ENCODE measurements around the gene MPPED1.

Gene MPPED1

DNA sequence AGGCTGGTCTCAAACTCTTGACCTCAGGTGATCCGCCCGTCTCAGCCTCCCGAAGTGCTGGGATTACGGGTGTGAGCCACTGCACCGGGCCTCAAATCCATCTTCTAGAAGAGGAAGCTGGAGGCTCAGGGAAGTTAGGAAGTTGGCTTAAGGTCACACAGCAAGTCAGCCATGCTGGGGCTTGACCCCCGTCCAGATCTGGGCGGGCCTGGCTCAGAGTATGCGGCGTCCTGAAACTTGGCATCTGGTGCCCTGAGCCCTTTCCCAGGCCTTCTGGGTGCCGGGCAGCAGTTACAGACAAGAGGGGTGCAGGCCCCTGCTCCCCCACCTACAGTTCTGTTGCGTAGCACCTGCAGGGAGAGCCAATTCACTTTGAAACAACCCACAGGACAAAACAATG lies 11.2 kb downstream of the MPPED1 start:
- no peaks in the 10 kb centered on the region for H3K27me3 ChIP-seq (ENCODE audit: low read length)
- TF ChIP-seq EZH2phosphoT487 (conservative IDR thresholded peaks at IDR 0.05; ENCODE audit: low read length) = no peak
- TF ChIP-seq, protein P1, sequence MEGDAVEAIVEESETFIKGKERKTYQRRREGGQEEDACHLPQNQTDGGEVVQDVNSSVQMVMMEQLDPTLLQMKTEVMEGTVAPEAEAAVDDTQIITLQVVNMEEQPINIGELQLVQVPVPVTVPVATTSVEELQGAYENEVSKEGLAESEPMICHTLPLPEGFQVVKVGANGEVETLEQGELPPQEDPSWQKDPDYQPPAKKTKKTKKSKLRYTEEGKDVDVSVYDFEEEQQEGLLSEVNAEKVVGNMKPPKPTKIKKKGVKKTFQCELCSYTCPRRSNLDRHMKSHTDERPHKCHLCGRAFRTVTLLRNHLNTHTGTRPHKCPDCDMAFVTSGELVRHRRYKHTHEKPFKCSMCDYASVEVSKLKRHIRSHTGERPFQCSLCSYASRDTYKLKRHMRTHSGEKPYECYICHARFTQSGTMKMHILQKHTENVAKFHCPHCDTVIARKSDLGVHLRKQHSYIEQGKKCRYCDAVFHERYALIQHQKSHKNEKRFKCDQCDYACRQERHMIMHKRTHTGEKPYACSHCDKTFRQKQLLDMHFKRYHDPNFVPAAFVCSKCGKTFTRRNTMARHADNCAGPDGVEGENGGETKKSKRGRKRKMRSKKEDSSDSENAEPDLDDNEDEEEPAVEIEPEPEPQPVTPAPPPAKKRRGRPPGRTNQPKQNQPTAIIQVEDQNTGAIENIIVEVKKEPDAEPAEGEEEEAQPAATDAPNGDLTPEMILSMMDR (IDR thresholded peaks at IDR 0.05; ENCODE audit: insufficient read depth, low read length, poor library complexity, severe bottlenecking) = no peak

DNA sequence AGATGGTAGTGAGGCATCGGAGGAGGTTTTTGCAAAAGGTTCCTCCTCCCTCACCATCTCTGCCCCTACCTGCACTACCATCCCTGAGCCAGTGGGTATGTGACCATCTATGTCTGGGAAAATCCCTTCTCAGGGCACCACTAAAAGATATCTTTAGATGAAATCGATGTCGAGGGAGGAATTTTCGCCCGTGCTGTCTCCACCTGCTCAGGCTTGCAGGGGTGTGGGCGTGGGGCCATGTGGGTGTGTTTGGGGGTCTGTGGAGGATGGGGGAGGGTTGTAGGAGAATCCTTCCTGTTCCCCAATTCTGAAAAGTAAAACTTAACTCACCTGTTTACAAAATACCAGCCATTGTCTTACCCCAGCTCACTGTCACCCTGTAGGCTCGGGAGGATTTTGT lies 12.4 kb downstream of the MPPED1 start:
- Histone ChIP-seq H3K36me3 (ENCODE audit: low read length) (no peaks in the 10 kb centered on the region), H3K4me3 (ENCODE audit: insufficient read depth, low read length, poor library complexity, severe bottlenecking) (no peak overlapping the region), H3K9me3 (ENCODE audit: insufficient read depth, low read length) (no peaks in the 10 kb centered on the region), H3K27ac (ENCODE audit: low read depth, low read length) (no peak overlapping the region), H2AFZ (ENCODE audit: low read depth, low read length, severe bottlenecking) (no peak overlapping the region), H3K27me3 (ENCODE audit: low read length) (no peaks in the 10 kb centered on the region), H3K79me2 (ENCODE audit: insufficient read depth, low read length) (no peaks in the 10 kb centered on the region), H3K9me2 (replicated peaks; ENCODE audit: insufficient read depth, low read length) (no peaks in the 10 kb centered on the region), H3K4me2 (ENCODE audit: low read depth, low read length, poor library complexity, severe bottlenecking) (no peak overlapping the region), H3F3A (ENCODE audit: insufficient read depth) (no peaks in the 10 kb centered on the region), H4K20me1 (ENCODE audit: low read depth, low read length) (no peaks in the 10 kb centered on the region), H3K9ac (ENCODE audit: low read length) (no peak overlapping the region)
- TF ChIP-seq EZH2phosphoT487 (conservative IDR thresholded peaks at IDR 0.05; ENCODE audit: low read length) = no peak
- TF ChIP-seq, protein P1 (IDR thresholded peaks at IDR 0.05; ENCODE audit: insufficient read depth, low read length, poor library complexity, severe bottlenecking) = no peak

More for the DNA sequence above, 11.2 kb downstream of the MPPED1 start:
- no peaks in the 10 kb centered on the region for H3K79me2 ChIP-seq (ENCODE audit: insufficient read depth, low read length)
- H3F3A ChIP-seq (ENCODE audit: insufficient read depth) = no peaks in the 10 kb centered on the region
- no peak overlapping the region for H3K27ac ChIP-seq (ENCODE audit: low read depth, low read length)
- H4K20me1 ChIP-seq (ENCODE audit: low read depth, low read length) = no peaks in the 10 kb centered on the region
- H2AFZ ChIP-seq (ENCODE audit: low read depth, low read length, severe bottlenecking) = no peak overlapping the region
- no peak overlapping the region for H3K4me2 ChIP-seq (ENCODE audit: low read depth, low read length, poor library complexity, severe bottlenecking)
- H3K9ac ChIP-seq (ENCODE audit: low read length) = no peak overlapping the region
- no peaks in the 10 kb centered on the region for H3K9me3 ChIP-seq (ENCODE audit: insufficient read depth, low read length)
- no peaks in the 10 kb centered on the region for H3K36me3 ChIP-seq (ENCODE audit: low read length)
- H3K9me2 ChIP-seq (replicated peaks; ENCODE audit: insufficient read depth, low read length) = no peaks in the 10 kb centered on the region
- no peak overlapping the region for H3K4me3 ChIP-seq (ENCODE audit: insufficient read depth, low read length, poor library complexity, severe bottlenecking)

DNA sequence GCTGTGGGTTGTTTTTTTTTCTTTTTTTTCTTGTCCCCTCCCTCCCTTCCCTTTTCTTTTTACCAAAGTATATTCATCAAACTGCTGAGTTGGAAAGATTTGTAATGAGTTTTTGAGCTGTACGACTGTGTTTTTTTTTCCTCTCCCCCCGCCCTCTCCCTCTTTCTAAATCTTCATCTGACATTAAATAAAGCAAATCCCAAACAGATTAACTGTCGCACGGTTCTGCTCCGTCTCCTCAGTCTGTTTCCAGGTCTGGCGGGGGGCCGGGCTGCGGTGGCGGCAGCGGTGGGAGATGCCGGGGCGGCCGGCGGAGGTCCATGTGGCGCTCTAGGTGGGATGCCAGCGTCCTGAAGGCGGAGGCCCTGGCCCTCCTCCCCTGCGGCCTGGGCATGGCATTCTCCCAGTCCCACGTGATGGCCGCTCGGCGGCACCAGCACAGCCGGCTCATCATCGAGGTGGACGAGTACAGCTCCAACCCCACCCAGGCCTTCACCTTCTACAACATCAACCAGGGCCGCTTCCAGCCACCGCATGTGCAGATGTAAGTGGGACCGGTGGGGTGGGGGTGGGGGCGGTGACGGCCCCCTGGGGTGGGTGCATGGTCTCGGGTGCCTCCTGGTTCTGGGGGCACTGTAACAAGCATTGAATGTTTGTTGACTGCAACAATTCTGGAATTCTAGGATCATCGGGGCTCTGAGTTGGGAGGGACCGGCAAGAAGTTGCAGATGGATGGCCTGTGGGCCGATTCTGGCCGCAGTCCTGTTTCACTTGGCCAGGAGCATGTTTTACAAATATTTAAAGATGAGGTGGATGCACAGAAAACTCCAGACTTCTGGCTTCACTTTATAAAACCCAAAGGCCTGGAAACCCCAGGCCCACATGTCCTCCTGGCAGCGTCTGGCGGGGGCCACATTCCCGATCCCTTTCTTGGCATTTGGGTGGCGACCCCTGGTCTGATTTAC lies 13.1 kb downstream of the MPPED1 start:
- Histone ChIP-seq H3K9me3 (ENCODE audit: insufficient read depth, low read length) (no peaks in the 10 kb centered on the region), H2AFZ (ENCODE audit: low read depth, low read length, severe bottlenecking) (no peak overlapping the region), H3K79me2 (ENCODE audit: insufficient read depth, low read length) (no peaks in the 10 kb centered on the region), H3K9ac (ENCODE audit: low read length) (no peak overlapping the region), H3K4me3 (ENCODE audit: insufficient read depth, low read length, poor library complexity, severe bottlenecking) (no peak overlapping the region), H3K4me2 (ENCODE audit: low read depth, low read length, poor library complexity, severe bottlenecking) (no peak overlapping the region), H3F3A (ENCODE audit: insufficient read depth) (no peaks in the 10 kb centered on the region), H4K20me1 (ENCODE audit: low read depth, low read length) (no peaks in the 10 kb centered on the region), H3K27me3 (ENCODE audit: low read length) (no peaks in the 10 kb centered on the region), H3K9me2 (replicated peaks; ENCODE audit: insufficient read depth, low read length) (no peaks in the 10 kb centered on the region), H3K27ac (ENCODE audit: low read depth, low read length) (no peak overlapping the region), H3K36me3 (ENCODE audit: low read length) (no peaks in the 10 kb centered on the region)
- no peak for TF ChIP-seq EZH2phosphoT487 (conservative IDR thresholded peaks at IDR 0.05; ENCODE audit: low read length)
- TF ChIP-seq, protein P1 (IDR thresholded peaks at IDR 0.05; ENCODE audit: insufficient read depth, low read length, poor library complexity, severe bottlenecking) = no peak

Measured in SU-DHL-6 (cell line).